ENCODE results near the gene HCRTR1. TPM values are rescaled to one million over a fixed set of nuclear protein-coding genes. Genes with fewer than 3 reads are reported as not detected.

The HCRTR1 gene
- total and polyA plus RNA-seq, 7 experiments from 2014 or later: not detected

DNA sequence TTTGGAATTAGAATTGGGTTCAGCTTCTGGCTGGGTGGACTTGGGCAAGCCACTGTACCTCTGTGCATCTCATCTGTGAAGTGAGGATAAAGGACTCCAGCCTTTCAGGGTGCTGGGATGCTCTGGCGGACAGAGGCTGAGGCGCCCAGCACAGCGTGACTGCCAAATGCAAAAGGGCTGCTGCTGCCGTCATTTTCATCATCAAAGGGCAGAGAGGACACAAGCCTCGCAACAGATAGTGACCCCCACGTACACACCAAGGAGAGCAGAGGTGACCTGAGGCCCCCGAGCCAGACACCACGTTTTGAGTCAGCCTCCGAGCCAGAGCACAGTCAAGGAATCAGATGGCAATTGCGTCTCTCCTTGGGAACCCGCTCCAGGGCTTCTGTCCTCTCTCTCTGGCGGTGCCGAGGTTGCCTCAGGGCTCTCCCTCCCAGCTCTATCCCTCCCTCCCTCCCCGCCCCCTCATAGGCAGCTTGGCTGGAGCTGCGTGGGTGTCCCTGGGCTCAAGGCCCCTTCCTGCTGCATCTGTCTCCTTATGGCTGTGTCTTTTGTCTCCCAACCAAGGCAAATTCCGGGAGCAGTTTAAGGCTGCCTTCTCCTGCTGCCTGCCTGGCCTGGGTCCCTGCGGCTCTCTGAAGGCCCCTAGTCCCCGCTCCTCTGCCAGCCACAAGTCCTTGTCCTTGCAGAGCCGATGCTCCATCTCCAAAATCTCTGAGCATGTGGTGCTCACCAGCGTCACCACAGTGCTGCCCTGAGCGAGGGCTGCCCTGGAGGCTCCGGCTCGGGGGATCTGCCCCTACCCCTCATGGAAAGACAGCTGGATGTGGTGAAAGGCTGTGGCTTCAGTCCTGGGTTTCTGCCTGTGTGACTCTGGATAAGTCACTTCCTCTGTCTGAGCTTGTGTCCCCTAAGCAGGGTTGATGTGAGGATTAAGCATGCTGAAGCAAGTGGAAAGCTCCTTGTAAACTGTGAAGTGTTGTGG lies 9.0 kb downstream of the HCRTR1 start:
- POLR2A ChIA-PET: no interaction called here
- no peaks in the 10 kb centered on the region for H3K27me3 ChIP-seq (ENCODE audit: control insufficient read depth in 2 of 2, insufficient read depth in 2 of 2, low read length in 2 of 2)
- peak overlapping the region in 2 of 9 donors; percentile 25 to 47 for H3K27ac Mint-ChIP-seq
- intact Hi-C loops (cut with micrococcal nuclease): no loop called here
- peaks cover 0 to 8% (median 0%) of the 10 kb centered on the region in 7 donors for H3K4me1 Mint-ChIP-seq
- no peak overlapping the region for H3K27ac ChIP-seq (ENCODE audit: low read depth, low read length)
- no peaks in the 10 kb centered on the region for H3K4me1 ChIP-seq (ENCODE audit: control insufficient read depth in 2 of 2, insufficient read depth in 2 of 2, low read length in 2 of 2)
- H3K9me3 ChIP-seq (ENCODE audit: control insufficient read depth in 2 of 3, low read length in 3 of 3): no peaks in the 10 kb centered on the region
- CTCF ChIA-PET: no interaction called here
- DNase-seq: no peak
- no peak for ATAC-seq
- no peak overlapping the region for H3K4me3 ChIP-seq (ENCODE audit: low read length)
- H3K36me3 Mint-ChIP-seq: peaks cover 4 to 46% (median 9%) of the 10 kb centered on the region in 5 donors
- no peaks in the 10 kb centered on the region for H3K27me3 Mint-ChIP-seq
- H3K4me3 Mint-ChIP-seq: no peak overlapping the region
- no peaks in the 10 kb centered on the region for H3K9me3 Mint-ChIP-seq
- H3K36me3 ChIP-seq (ENCODE audit: control insufficient read depth in 2 of 3, insufficient read depth in 3 of 3, low read length in 3 of 3): peaks cover 0 to 48% (median 14%) of the 10 kb centered on the region in 3 experiments

DNA sequence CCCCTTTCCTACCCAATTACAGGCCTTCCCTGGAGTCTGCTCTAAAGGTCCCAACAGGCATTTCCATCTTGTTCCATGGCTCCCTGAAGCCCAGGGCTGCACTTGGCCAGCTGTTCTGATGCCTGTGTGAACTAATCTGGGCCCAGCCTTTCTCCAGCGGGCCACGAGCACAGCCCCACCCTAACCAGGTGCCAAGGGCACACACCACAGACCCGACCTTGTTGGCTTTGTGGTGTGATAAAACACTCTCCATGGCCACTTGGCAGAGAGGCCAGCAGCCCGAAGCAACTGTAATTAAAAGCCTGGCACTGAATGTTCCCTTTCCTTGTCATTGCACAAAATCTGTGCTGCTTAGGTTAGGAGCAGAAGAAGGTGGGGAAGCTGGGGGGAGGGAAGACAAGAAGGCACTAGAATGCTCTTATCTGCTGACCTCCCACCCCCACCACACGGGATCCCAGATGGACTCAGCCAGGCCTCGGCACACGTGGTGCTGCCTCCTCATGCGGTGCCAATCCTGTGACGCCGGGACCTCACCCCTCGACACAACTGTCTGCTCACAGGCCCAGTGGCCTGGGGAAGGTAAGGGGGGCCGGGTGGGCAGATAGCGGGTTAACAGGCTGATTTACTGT lies 9.9 kb downstream of the HCRTR1 start:
- DNase-seq (no peak), ATAC-seq (no peak)
- Mint-ChIP-seq H3K36me3 (peaks cover 4 to 49% (median 14%) of the 10 kb centered on the region in 5 donors), H3K4me1 (peaks cover 0 to 7% (median 0%) of the 10 kb centered on the region in 7 donors), H3K4me3 (no peak overlapping the region), H3K27me3 (no peaks in the 10 kb centered on the region), H3K27ac (no peak overlapping the region), H3K9me3 (no peaks in the 10 kb centered on the region)
- intact Hi-C loops (cut with micrococcal nuclease): no loop called here
- Histone ChIP-seq H3K27me3 (ENCODE audit: control insufficient read depth in 2 of 2, insufficient read depth in 2 of 2, low read length in 2 of 2) (no peaks in the 10 kb centered on the region), H3K36me3 (ENCODE audit: control insufficient read depth in 2 of 3, insufficient read depth in 3 of 3, low read length in 3 of 3) (peaks cover 0 to 57% (median 22%) of the 10 kb centered on the region in 3 experiments), H3K9me3 (ENCODE audit: control insufficient read depth in 2 of 3, low read length in 3 of 3) (no peaks in the 10 kb centered on the region), H3K4me1 (ENCODE audit: control insufficient read depth in 2 of 2, insufficient read depth in 2 of 2, low read length in 2 of 2) (no peaks in the 10 kb centered on the region), H3K4me3 (ENCODE audit: low read length) (no peak overlapping the region), H3K27ac (ENCODE audit: low read depth, low read length) (no peak overlapping the region)
- POLR2A ChIA-PET: no interaction called here
- CTCF ChIA-PET: no interaction called here

DNA sequence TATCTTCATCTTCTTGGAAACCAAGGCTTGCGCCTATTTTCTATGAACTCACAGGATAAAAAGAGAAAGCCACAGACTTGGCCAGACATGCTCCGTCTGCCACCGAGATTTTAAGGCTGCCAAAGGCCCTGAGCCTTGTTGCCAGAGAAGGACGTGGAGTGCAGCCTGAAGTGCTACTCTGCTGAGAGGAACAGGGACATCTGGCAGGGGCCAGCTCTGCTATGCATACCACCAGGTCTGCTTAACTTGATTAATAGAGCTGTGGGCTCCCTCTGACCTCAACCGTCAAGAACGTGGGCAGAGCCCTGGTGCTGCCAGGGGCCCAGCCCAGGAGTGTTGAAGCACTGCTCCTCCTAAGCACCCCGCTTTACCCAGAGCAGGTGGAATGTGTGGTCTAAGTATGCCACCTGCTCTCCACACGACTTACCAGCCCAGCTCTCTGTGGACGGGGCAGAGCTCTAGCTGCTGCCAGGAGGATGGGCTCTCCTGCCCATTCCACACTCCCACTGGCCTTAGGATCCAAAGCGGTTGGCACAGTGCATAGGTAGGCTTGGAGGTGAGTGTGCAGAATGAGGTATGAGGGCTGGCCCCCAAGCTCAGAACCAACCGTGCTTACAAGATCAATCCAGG lies 10.6 kb downstream of the HCRTR1 start:
- DNase-seq: no peak
- CTCF ChIA-PET: no interaction called here

DNA sequence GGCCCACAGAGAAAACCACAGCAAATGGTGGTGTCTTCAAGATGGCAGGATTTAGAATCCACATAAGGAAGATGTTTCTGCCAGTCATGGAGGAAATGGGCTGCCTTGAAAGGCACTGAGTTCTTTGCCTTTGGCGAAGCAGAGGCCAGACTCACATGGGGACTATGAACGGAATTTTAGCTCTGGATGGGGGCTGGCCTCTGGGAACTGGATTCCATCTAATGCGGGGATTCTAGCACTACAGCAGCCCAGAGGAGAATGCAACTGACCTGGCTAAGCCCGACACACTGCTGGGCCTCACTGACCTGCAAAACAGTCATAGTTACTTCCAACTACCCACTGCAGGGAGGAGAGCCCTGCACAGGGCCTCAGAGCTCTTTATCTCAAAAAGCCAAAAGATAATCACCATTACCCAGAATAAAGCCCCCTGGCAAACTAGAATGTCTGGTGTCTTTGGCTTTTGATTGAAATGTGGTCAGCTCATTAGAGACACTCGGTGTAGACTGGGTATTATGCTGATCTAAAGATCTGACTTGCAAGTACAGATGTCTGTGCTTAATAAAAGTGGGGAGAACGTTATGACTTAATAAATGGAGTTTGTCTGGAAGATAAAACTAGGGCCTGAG lies 11.6 kb downstream of the HCRTR1 start:
- Histone ChIP-seq H3K36me3 (ENCODE audit: control insufficient read depth in 2 of 3, insufficient read depth in 3 of 3, low read length in 3 of 3) (peaks cover 0 to 69% (median 24%) of the 10 kb centered on the region in 3 experiments), H3K27ac (ENCODE audit: low read depth, low read length) (no peak overlapping the region), H3K4me3 (ENCODE audit: low read length) (no peak overlapping the region), H3K9me3 (ENCODE audit: control insufficient read depth in 2 of 3, low read length in 3 of 3) (no peaks in the 10 kb centered on the region), H3K4me1 (ENCODE audit: control insufficient read depth in 2 of 2, insufficient read depth in 2 of 2, low read length in 2 of 2) (no peaks in the 10 kb centered on the region), H3K27me3 (ENCODE audit: control insufficient read depth in 2 of 2, insufficient read depth in 2 of 2, low read length in 2 of 2) (no peaks in the 10 kb centered on the region)
- intact Hi-C loops (cut with micrococcal nuclease): no loop called here
- peaks cover 0 to 6% (median 0%) of the 10 kb centered on the region in 7 donors for H3K4me1 Mint-ChIP-seq
- no peaks in the 10 kb centered on the region for H3K27me3 Mint-ChIP-seq
- no peaks in the 10 kb centered on the region for H3K9me3 Mint-ChIP-seq
- ATAC-seq (no peak), DNase-seq (no peak)
- H3K4me3 Mint-ChIP-seq: no peak overlapping the region
- peaks cover 4 to 50% (median 10%) of the 10 kb centered on the region in 5 donors for H3K36me3 Mint-ChIP-seq
- H3K27ac Mint-ChIP-seq: no peak overlapping the region
- POLR2A ChIA-PET: no interaction called here
- CTCF ChIA-PET: no interaction called here

More for the DNA sequence above, 10.6 kb downstream of the HCRTR1 start:
- intact Hi-C loops (cut with micrococcal nuclease): no loop called here
- H3K4me1 ChIP-seq (ENCODE audit: control insufficient read depth in 2 of 2, insufficient read depth in 2 of 2, low read length in 2 of 2): no peaks in the 10 kb centered on the region
- H3K36me3 ChIP-seq (ENCODE audit: control insufficient read depth in 2 of 3, insufficient read depth in 3 of 3, low read length in 3 of 3): peaks cover 0 to 64% (median 24%) of the 10 kb centered on the region in 3 experiments
- H3K4me3 ChIP-seq (ENCODE audit: low read length): no peak overlapping the region
- H3K4me3 Mint-ChIP-seq: no peak overlapping the region
- H3K9me3 Mint-ChIP-seq: no peaks in the 10 kb centered on the region
- peaks cover 4 to 55% (median 14%) of the 10 kb centered on the region in 5 donors for H3K36me3 Mint-ChIP-seq
- no peak overlapping the region for H3K27ac Mint-ChIP-seq
- ATAC-seq: no peak
- no peaks in the 10 kb centered on the region for H3K9me3 ChIP-seq (ENCODE audit: control insufficient read depth in 2 of 3, low read length in 3 of 3)
- H3K27me3 Mint-ChIP-seq: no peaks in the 10 kb centered on the region
- H3K27me3 ChIP-seq (ENCODE audit: control insufficient read depth in 2 of 2, insufficient read depth in 2 of 2, low read length in 2 of 2): no peaks in the 10 kb centered on the region
- H3K4me1 Mint-ChIP-seq: peaks cover 0 to 7% (median 0%) of the 10 kb centered on the region in 7 donors
- no peak overlapping the region for H3K27ac ChIP-seq (ENCODE audit: low read depth, low read length)
- POLR2A ChIA-PET: no interaction called here

DNA sequence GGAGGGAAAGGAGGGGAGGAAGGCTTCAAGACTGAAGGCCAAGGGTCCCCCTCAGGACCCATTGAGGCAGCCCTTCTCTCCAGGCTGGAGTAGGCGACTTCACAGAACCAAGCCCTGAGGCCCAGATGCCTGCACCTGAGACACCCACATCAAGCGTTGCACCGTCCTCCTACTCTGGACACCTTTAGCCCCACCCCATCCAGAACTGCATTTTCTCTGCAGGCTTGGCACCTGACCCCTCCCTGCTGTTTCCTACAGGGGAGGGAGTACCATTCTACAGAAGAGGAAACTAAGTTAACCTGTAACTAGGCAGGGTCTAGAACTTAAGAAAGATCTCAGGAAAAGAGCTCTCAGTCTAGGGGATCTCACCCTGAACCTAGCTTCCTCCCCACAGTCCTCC lies 15.2 kb downstream of the HCRTR1 start:
- H3K27me3 ChIP-seq (ENCODE audit: control insufficient read depth in 2 of 2, insufficient read depth in 2 of 2, low read length in 2 of 2): no peaks in the 10 kb centered on the region
- no peak overlapping the region for H3K4me3 ChIP-seq (ENCODE audit: low read length)
- Mint-ChIP-seq H3K4me1 (peaks cover 0 to 27% (median 6%) of the 10 kb centered on the region in 7 donors), H3K9me3 (no peaks in the 10 kb centered on the region), H3K27me3 (no peaks in the 10 kb centered on the region), H3K36me3 (peaks cover 4 to 47% (median 9%) of the 10 kb centered on the region in 5 donors), H3K27ac (no peak overlapping the region), H3K4me3 (no peak overlapping the region)
- H3K27ac ChIP-seq (ENCODE audit: low read depth, low read length): no peak overlapping the region
- CTCF ChIA-PET: interaction anchor here (0.7 kb wide), 1 partner anchor 14 kb away, joined by 3 read pairs; no protein-coding TSS in a partner anchor
- H3K36me3 ChIP-seq (ENCODE audit: control insufficient read depth in 2 of 3, insufficient read depth in 3 of 3, low read length in 3 of 3): peaks cover 0 to 74% (median 24%) of the 10 kb centered on the region in 3 experiments
- intact Hi-C loops (cut with micrococcal nuclease): no loop called here
- H3K4me1 ChIP-seq (ENCODE audit: control insufficient read depth in 2 of 2, insufficient read depth in 2 of 2, low read length in 2 of 2): peaks cover 0 to 5% of the 10 kb centered on the region in 2 donors
- no peak for DNase-seq
- no peak for ATAC-seq
- H3K9me3 ChIP-seq (ENCODE audit: control insufficient read depth in 2 of 3, low read length in 3 of 3): no peaks in the 10 kb centered on the region
- POLR2A ChIA-PET: interaction anchor here (1.0 kb wide), 1 partner anchor 10 kb away, joined by 3 read pairs; no protein-coding TSS in a partner anchor

DNA sequence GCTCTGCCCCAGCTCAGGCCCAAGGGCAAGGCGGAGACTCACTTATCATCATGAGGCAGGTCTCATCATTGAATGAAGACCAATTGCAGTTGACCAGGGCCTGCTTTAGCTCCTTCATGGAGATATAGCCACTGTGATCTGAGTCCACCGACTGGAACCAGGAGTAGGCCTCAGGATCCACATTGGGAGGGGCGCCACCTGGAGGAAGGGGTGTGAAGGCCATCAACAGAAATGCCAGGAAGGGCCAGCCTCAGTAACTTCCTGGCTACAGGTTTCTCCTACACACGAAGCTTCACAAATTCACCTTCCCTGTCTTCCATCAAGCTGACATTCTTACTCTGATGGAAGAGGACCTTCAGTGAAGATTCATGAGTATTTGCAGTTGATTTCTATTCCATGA lies 15.6 kb downstream of the HCRTR1 start:
- Histone ChIP-seq H3K4me1 (ENCODE audit: control insufficient read depth in 2 of 2, insufficient read depth in 2 of 2, low read length in 2 of 2) (peaks cover 0 to 9% of the 10 kb centered on the region in 2 donors), H3K9me3 (ENCODE audit: control insufficient read depth in 2 of 3, low read length in 3 of 3) (no peaks in the 10 kb centered on the region), H3K4me3 (ENCODE audit: low read length) (no peak overlapping the region), H3K27me3 (ENCODE audit: control insufficient read depth in 2 of 2, insufficient read depth in 2 of 2, low read length in 2 of 2) (no peaks in the 10 kb centered on the region), H3K27ac (ENCODE audit: low read depth, low read length) (no peak overlapping the region), H3K36me3 (ENCODE audit: control insufficient read depth in 2 of 3, insufficient read depth in 3 of 3, low read length in 3 of 3) (peaks cover 0 to 70% (median 24%) of the 10 kb centered on the region in 3 experiments)
- CTCF ChIA-PET: interaction anchor here (0.7 kb wide), 1 partner anchor 14 kb away, joined by 3 read pairs; no protein-coding TSS in a partner anchor
- POLR2A ChIA-PET: interaction anchor here (1.0 kb wide), 1 partner anchor 10 kb away, joined by 3 read pairs; no protein-coding TSS in a partner anchor
- Mint-ChIP-seq H3K4me3 (no peak overlapping the region), H3K9me3 (no peaks in the 10 kb centered on the region), H3K4me1 (peaks cover 0 to 27% (median 9%) of the 10 kb centered on the region in 7 donors), H3K36me3 (peaks cover 4 to 44% (median 9%) of the 10 kb centered on the region in 5 donors), H3K27me3 (no peaks in the 10 kb centered on the region), H3K27ac (no peak overlapping the region)
- peak in 1 of 9 donors; percentile 40 for DNase-seq
- intact Hi-C loops (cut with micrococcal nuclease): no loop called here
- ATAC-seq: no peak
